Measurements from ENCODE around the gene TAS1R1.

- TF ChIP-seq CTCF (IDR thresholded peaks at IDR 0.05) (no peak), POLR2A (IDR thresholded peaks at IDR 0.05) (no peak), POLR2AphosphoS5 (IDR thresholded peaks at IDR 0.05) (no peak)
Measured at GRCh38 chr1:6508816-6509189, 46.3 kb upstream of the TAS1R1 start.

All from breast epithelium (tissue), 3 donors.